Stomach (tissue), 4 donors: Measurements from ENCODE around the gene NRG2.

Experiments
- POLR2A ChIP-seq, 4 donors: fragments of 450-650 bp; IDR thresholded peaks; one replicate each; pipeline ENCODE4 v1.6.1; 2016; ENCODE audit warnings: antibody characterized with exemption in 4 of 4, control low read depth in 2 of 4, mild to moderate bottlenecking in 1 of 4, moderate library complexity in 1 of 4
- POLR2AphosphoS5 ChIP-seq, 3 donors: sonication (generic); formaldehyde crosslinking; IDR thresholded peaks; one replicate each; pipeline ENCODE4 v1.6.1; 2016; ENCODE audit warnings: antibody characterized with exemption in 3 of 3
- TF ChIP-seq, protein P1 (sequence below), 7 experiments: fragments of 450-650 bp in 4 of 7; fragments of 200-600 bp in 3 of 7; sonication (generic) in 3 of 7; IDR thresholded peaks; one replicate each; pipeline ENCODE4 v1.5.1; 2016 to 2019; ENCODE audit warnings: antibody characterized with exemption in 7 of 7, control low read depth in 2 of 7, mild to moderate bottlenecking in 1 of 7

DNA sequence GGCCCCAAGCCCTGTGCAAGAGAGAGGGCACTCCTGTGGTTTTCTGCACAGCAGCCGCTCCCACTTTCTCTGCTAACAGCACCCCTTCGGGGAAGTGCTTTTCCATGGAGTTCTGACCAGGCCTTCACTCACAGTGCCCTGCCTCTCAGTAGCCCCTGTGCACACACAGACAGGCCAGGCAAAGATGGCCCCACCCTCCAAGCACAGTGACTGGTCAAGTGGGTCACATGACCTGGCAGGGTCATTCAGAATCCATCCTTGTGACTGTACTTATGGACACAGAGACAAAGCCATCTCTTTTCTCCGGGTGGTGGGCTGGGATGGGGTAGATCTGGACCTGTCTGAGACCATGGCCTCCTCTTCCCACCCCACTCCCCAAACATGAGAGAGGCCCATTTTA lies 165.0 kb downstream of the NRG2 start:
- TF ChIP-seq POLR2A (IDR thresholded peaks at IDR 0.05) = no peak
- TF ChIP-seq, protein P1, sequence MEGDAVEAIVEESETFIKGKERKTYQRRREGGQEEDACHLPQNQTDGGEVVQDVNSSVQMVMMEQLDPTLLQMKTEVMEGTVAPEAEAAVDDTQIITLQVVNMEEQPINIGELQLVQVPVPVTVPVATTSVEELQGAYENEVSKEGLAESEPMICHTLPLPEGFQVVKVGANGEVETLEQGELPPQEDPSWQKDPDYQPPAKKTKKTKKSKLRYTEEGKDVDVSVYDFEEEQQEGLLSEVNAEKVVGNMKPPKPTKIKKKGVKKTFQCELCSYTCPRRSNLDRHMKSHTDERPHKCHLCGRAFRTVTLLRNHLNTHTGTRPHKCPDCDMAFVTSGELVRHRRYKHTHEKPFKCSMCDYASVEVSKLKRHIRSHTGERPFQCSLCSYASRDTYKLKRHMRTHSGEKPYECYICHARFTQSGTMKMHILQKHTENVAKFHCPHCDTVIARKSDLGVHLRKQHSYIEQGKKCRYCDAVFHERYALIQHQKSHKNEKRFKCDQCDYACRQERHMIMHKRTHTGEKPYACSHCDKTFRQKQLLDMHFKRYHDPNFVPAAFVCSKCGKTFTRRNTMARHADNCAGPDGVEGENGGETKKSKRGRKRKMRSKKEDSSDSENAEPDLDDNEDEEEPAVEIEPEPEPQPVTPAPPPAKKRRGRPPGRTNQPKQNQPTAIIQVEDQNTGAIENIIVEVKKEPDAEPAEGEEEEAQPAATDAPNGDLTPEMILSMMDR (IDR thresholded peaks at IDR 0.05) = no peak
- no peak for TF ChIP-seq POLR2AphosphoS5 (IDR thresholded peaks at IDR 0.05)
